A549 (cell line): ENCODE data around the gene NPFFR1. TPM values are rescaled to one million over a fixed set of nuclear protein-coding genes. Genes with fewer than 3 reads are reported as not detected.
A peak's percentile ranks its signal among the peaks of the same experiment; 100 is the strongest.

Experiments
- ATAC-seq, 2 experiments: fragments of 200-7000 bp in 1 of 2; fragments of >200 bp in 1 of 2; cut with Nextera tagmentation in 1 of 2; cut with Tn5 transposase in 1 of 2; 3 replicates each; pipeline versions ENCODE4 v1.8.0 to v1.9.1; 2018 to 2020; ENCODE audit warnings: mild to moderate bottlenecking in 1 of 2, moderate library complexity in 1 of 2
- CTCF ChIA-PET: fragments of 300-600 bp; sonication (Branson Sonifier 250); formaldehyde crosslinking; extraction: SDS; loops from one replicate; lab custom pipeline; 2021; ENCODE audit warnings: antibody characterized with exemption, inconsistent platforms; lab: Yijun Ruan, JAX
- POLR2A ChIA-PET: fragments of 350-600 bp; formaldehyde crosslinking; extraction: SDS; loops from one replicate; lab custom pipeline; 2021; ENCODE audit warnings: antibody characterized with exemption, inconsistent platforms; lab: Yijun Ruan, JAX
- DNase-seq, 2 experiments: peaks; one replicate each; pipeline versions ENCODE4 v3.0.0 to v3.0.0-alpha.2; 2011 to 2016; ENCODE audit warnings: low read depth in 1 of 2, low spot score in 1 of 2
- FAIRE-seq: peaks from 2 replicates; lab custom pipeline; 2011; peaks lifted over from hg19 to GRCh38; lab: Jason Lieb, UNC
- H3K27ac ChIP-seq, 2 experiments: fragments of >200 bp; sonication (Bioruptor Twin); formaldehyde crosslinking; 3 replicates each; pipeline ENCODE4 v1.5.1; 2016 to 2017
- H3K4me1 ChIP-seq: fragments of >200 bp; sonication (Bioruptor Twin); formaldehyde crosslinking; 3 replicates; pipeline ENCODE4 v1.6.1; 2016
- H3K4me2 ChIP-seq: fragments of >200 bp; sonication (Bioruptor Twin); formaldehyde crosslinking; 3 replicates; pipeline ENCODE4 v1.6.1; 2016
- H3K4me3 ChIP-seq: fragments of >200 bp; sonication (Bioruptor Twin); formaldehyde crosslinking; 3 replicates; pipeline ENCODE4 v1.5.1; 2016
- H3K9me3 ChIP-seq: fragments of >200 bp; sonication (Bioruptor Twin); formaldehyde crosslinking; 3 replicates; pipeline ENCODE4 v1.6.1; 2016
- CBX2 ChIP-seq: fragments of 200-600 bp; sonication (generic); IDR thresholded peaks from 2 replicates; pipeline ENCODE4 v1.6.1; 2016; ENCODE audit warnings: low read depth, mild to moderate bottlenecking, borderline replicate concordance
- CHD2 ChIP-seq: fragments of 150-350 bp; IDR thresholded peaks from 2 replicates; pipeline ENCODE4 v1.6.1; 2014; ENCODE audit warnings: low read length; ENCODE audit not compliant: partially characterized antibody
- EP300 ChIP-seq, 2 experiments: fragments of >200 bp; sonication (Bioruptor Twin); formaldehyde crosslinking; IDR thresholded peaks; 2 replicates in 1 of 2; 3 replicates in 1 of 2; pipeline ENCODE4 v1.6.1; 2016 to 2017
- ESRRA ChIP-seq: fragments of 150-350 bp; IDR thresholded peaks from 2 replicates; pipeline ENCODE4 v1.6.1; 2014; ENCODE audit warnings: mild to moderate bottlenecking, low read length, borderline replicate concordance
- FOSB ChIP-seq: fragments of 250-450 bp; sonication (Bioruptor Pico); IDR thresholded peaks from 2 replicates; pipeline ENCODE4 v1.5.0; 2020; ENCODE audit warnings: mild to moderate bottlenecking, moderate library complexity
- HDAC2 ChIP-seq: fragments of 200-600 bp; sonication (generic); IDR thresholded peaks from 2 replicates; pipeline ENCODE4 v1.6.1; 2016
- HOXA7 ChIP-seq: fragments of 250-450 bp; sonication (Bioruptor Pico); IDR thresholded peaks from 2 replicates; pipeline ENCODE4 v1.5.0; 2020; ENCODE audit warnings: mild to moderate bottlenecking, moderate library complexity
- HOXB13 ChIP-seq: fragments of 250-450 bp; sonication (Bioruptor Pico); IDR thresholded peaks from 2 replicates; pipeline ENCODE4 v1.5.0; 2020; ENCODE audit warnings: low read depth, mild to moderate bottlenecking, moderate library complexity
- JUNB ChIP-seq: fragments of >200 bp; sonication (Bioruptor Twin); formaldehyde crosslinking; IDR thresholded peaks from 2 replicates; pipeline ENCODE4 v1.6.1; 2016
- KDM5A ChIP-seq: fragments of 200-600 bp; sonication (generic); IDR thresholded peaks from 2 replicates; pipeline ENCODE4 v1.6.1; 2016; ENCODE audit warnings: antibody characterized with exemption, mild to moderate bottlenecking
- MAZ ChIP-seq: fragments of 150-350 bp; IDR thresholded peaks from 2 replicates; pipeline ENCODE4 v1.6.1; 2014; ENCODE audit warnings: antibody characterized with exemption, low read depth, low read length, borderline replicate concordance
- NPAS2 ChIP-seq: fragments of 250-450 bp; sonication (Bioruptor Pico); IDR thresholded peaks from 2 replicates; pipeline ENCODE4 v1.8.0; 2022; ENCODE audit warnings: mild to moderate bottlenecking, moderate library complexity, borderline replicate concordance
- PHF8 ChIP-seq: fragments of 200-600 bp; sonication (generic); IDR thresholded peaks from 2 replicates; pipeline ENCODE4 v1.6.1; 2016; ENCODE audit warnings: low read depth, mild to moderate bottlenecking, antibody characterized with exemption, moderate library complexity, borderline replicate concordance
- POLR2AphosphoS2 ChIP-seq: conservative IDR thresholded peaks from 2 replicates; pipeline ENCODE4 v1.6.1; 2012; ENCODE audit warnings: low read length, improper control_type of control experiment, inconsistent platforms
- RAD21 ChIP-seq, 2 experiments: fragments of >200 bp in 1 of 2; sonication (Bioruptor Twin) in 1 of 2; formaldehyde crosslinking in 1 of 2; IDR thresholded peaks in 1 of 2; conservative IDR thresholded peaks in 1 of 2; 2 replicates in 1 of 2; 3 replicates in 1 of 2; pipeline ENCODE4 v1.6.1; 2012 to 2018; ENCODE audit warnings: inconsistent platforms in 1 of 2
- SMC3 ChIP-seq: fragments of >200 bp; sonication (Bioruptor Twin); formaldehyde crosslinking; IDR thresholded peaks from 3 replicates; pipeline ENCODE4 v1.6.1; 2018; ENCODE audit warnings: inconsistent platforms
- TP53 ChIP-seq: fragments of 250-450 bp; sonication (Bioruptor Pico); IDR thresholded peaks from 2 replicates; pipeline ENCODE4 v1.5.0; 2021; ENCODE audit warnings: mild to moderate bottlenecking, moderate library complexity
- ZC3H11A ChIP-seq: fragments of 450-650 bp; IDR thresholded peaks from 2 replicates; pipeline ENCODE4 v1.6.1; 2014; ENCODE audit warnings: antibody characterized with exemption, mild to moderate bottlenecking
- ZNF302 ChIP-seq: fragments of 250-450 bp; sonication (Bioruptor Pico); IDR thresholded peaks from 2 replicates; pipeline ENCODE4 v1.9.0; 2021; ENCODE audit warnings: inconsistent platforms, mild to moderate bottlenecking, moderate library complexity
- ZSCAN20 ChIP-seq: fragments of 250-450 bp; sonication (Bioruptor Pico); IDR thresholded peaks from 2 replicates; pipeline ENCODE4 v1.8.0; 2022; ENCODE audit warnings: mild to moderate bottlenecking, moderate library complexity
- WGBS: methylation state at CpG from one replicate; pipeline ENCODE4 v1.1.6; 2017; ENCODE audit errors: missing lambda C conversion rate; 5-methylcytosine and 5-hydroxymethylcytosine counted together
- polyA plus RNA-seq, 4 experiments: library from polyadenylated mRNA; depleted of rRNA in 3 of 4; stranded (reverse); fragments of >200 nt; fragmentation: RNase III in 1 of 4; extraction: RNeasy Plus Mini Kit Qiagen cat#74134 plus additional on column Dnase treatment in 1 of 4; gene quantifications; 2 replicates in 3 of 4; 3 replicates in 1 of 4; pipeline ENCODE4 v1.2.3, GENCODE V29; 2011 to 2017
- TF ChIP-seq, protein P1 (sequence below): IDR thresholded peaks from 2 replicates; pipeline ENCODE4 v1.6.1; 2012; ENCODE audit warnings: low read depth, borderline replicate concordance
- TF ChIP-seq, protein P2 (sequence below): IDR thresholded peaks from 2 replicates; pipeline ENCODE4 v1.6.1; 2012
- TF ChIP-seq, protein P3 (sequence below): fragments of >200 bp; sonication (Bioruptor Twin); formaldehyde crosslinking; IDR thresholded peaks from 3 replicates; pipeline ENCODE4 v1.6.1; 2016
- TF ChIP-seq, protein P4 (sequence below): fragments of 250-450 bp; sonication (Bioruptor Pico); IDR thresholded peaks from 2 replicates; pipeline ENCODE4 v1.5.0; 2020; ENCODE audit warnings: low read depth, mild to moderate bottlenecking, moderate library complexity
- TF ChIP-seq, protein P5 (sequence below): fragments of 250-450 bp; sonication (Bioruptor Pico); IDR thresholded peaks from 2 replicates; pipeline ENCODE4 v1.5.0; 2021; ENCODE audit warnings: mild to moderate bottlenecking, moderate library complexity, borderline replicate concordance

NPFFR1 gene
- polyA plus RNA-seq, 2 of the 4 experiments (the other 2 are of a cell fraction), result not detected

DNA sequence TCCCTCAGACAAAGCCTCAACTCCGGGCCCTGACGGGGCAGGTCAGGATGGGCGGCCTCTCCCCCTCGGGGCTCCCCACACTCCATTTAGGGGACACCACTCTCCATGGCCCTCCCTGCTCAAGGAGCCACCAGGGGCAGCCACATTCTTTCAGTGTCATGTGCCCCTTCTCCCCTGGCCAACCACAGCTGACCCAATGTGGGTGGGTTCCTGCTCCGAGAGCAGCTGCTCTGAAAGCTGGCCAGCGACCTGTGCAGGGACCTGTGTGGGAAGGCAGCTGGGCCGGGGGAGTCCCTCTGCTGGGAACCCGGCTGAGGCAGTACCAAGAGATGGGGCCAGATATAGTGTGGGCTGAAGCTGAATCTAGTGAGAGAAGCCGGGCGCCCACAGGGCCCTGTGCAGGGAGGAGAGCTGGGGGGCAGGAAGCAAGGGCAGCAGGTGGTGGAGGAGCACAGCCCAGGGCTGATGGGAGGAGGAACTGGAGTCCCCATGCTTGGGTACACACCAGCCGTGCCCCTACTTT, 40.6 kb upstream of the NPFFR1 start:
- H3K9me3 ChIP-seq, result no peaks in the 10 kb centered on the region
- no peak overlapping the region for H3K27ac ChIP-seq
- FAIRE-seq (no peak), ATAC-seq (peak in 1 of 2 experiments; percentile 21; a peak in 1 of 6 replicates), DNase-seq (no peak)
- no peak overlapping the region for H3K4me2 ChIP-seq
- 83% methylated on average over 9 of the region's 11 CpGs for WGBS
- no peak for TF ChIP-seq RAD21 (conservative IDR thresholded peaks at IDR 0.05 in 1 of 2, IDR thresholded peaks at IDR 0.05 in 1 of 2)
- no peak for TF ChIP-seq HDAC2
- TF ChIP-seq EP300 (IDR thresholded peaks at IDR 0.05), result no peak
- no peak for TF ChIP-seq MAZ
- no peak for TF ChIP-seq ESRRA
- TF ChIP-seq, protein P1, sequence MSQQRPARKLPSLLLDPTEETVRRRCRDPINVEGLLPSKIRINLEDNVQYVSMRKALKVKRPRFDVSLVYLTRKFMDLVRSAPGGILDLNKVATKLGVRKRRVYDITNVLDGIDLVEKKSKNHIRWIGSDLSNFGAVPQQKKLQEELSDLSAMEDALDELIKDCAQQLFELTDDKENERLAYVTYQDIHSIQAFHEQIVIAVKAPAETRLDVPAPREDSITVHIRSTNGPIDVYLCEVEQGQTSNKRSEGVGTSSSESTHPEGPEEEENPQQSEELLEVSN, result no peak
- TF ChIP-seq ZC3H11A, result no peak
- no peak for TF ChIP-seq HOXB13 (CRISPR knock-in tag)
- TF ChIP-seq, protein P2, sequence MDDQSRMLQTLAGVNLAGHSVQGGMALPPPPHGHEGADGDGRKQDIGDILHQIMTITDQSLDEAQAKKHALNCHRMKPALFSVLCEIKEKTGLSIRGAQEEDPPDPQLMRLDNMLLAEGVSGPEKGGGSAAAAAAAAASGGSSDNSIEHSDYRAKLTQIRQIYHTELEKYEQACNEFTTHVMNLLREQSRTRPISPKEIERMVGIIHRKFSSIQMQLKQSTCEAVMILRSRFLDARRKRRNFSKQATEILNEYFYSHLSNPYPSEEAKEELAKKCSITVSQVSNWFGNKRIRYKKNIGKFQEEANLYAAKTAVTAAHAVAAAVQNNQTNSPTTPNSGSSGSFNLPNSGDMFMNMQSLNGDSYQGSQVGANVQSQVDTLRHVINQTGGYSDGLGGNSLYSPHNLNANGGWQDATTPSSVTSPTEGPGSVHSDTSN, result no peak
- no peak for TF ChIP-seq NPAS2
- TF ChIP-seq CBX2, result no peak
- TF ChIP-seq, protein P3, sequence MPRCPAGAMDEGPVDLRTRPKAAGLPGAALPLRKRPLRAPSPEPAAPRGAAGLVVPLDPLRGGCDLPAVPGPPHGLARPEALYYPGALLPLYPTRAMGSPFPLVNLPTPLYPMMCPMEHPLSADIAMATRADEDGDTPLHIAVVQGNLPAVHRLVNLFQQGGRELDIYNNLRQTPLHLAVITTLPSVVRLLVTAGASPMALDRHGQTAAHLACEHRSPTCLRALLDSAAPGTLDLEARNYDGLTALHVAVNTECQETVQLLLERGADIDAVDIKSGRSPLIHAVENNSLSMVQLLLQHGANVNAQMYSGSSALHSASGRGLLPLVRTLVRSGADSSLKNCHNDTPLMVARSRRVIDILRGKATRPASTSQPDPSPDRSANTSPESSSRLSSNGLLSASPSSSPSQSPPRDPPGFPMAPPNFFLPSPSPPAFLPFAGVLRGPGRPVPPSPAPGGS, result no peak
- TF ChIP-seq ZNF302 (CRISPR knock-in tag), result no peak
- TF ChIP-seq, protein P4, sequence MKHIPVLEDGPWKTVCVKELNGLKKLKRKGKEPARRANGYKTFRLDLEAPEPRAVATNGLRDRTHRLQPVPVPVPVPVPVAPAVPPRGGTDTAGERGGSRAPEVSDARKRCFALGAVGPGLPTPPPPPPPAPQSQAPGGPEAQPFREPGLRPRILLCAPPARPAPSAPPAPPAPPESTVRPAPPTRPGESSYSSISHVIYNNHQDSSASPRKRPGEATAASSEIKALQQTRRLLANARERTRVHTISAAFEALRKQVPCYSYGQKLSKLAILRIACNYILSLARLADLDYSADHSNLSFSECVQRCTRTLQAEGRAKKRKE, result no peak
- TF ChIP-seq KDM5A, result no peak
- TF ChIP-seq HOXA7 (CRISPR knock-in tag), result no peak
- TF ChIP-seq JUNB, result no peak
- TF ChIP-seq TP53 (CRISPR knock-in tag), result no peak
- peaks cover 7% of the 10 kb centered on the region; the same call in 1 of the 3 replicates for H3K4me1 ChIP-seq
- ChIA-PET POLR2A (no interaction called here), CTCF (interaction anchor here (0.6 to 3.0 kb wide), 10 partner anchors 10 to 344 kb away, joined by 3 to 17 read pairs (median 3); no protein-coding TSS in a partner anchor)
- H3K4me3 ChIP-seq, result no peak overlapping the region

DNA sequence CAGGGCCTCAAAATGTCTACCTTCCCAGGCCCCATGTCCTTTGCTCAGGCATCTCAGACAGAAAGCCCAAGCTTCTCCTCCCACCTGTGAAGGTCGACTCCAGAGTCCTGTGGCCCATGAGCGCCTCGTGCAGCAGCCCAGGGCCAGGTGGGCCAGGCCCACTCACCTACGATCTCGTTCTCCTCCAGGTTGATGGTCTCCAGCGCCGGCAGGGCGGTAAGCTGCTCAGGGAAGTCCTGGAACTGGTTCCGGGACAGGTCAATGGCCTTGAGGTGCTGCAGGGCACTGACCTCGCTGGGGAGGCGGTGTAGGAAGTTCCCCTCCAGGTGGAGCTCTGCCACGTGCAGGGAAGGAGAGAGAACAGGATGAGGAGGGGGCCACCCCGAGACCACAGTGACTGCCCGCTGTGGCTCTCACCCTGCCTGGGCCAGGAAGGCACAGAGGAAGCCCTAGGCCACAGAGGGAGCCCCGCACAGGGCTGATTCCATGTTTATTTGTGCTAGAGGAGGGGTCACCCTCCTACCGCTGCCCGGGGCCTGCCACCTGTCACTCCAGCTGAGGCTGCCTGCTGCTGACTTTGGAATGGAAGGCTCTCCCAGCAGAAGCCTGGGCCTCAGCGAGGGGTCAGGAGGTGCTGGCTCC, 40.0 kb upstream of the NPFFR1 start:
- WGBS, result 89% methylated on average over 18 of the region's 18 CpGs
- ChIA-PET POLR2A (no interaction called here), CTCF (interaction anchor here (0.9 to 3.0 kb wide), 7 partner anchors 9 to 102 kb away, joined by 3 to 17 read pairs (median 3); no protein-coding TSS in a partner anchor)
- no peak for TF ChIP-seq CHD2
- no peak for TF ChIP-seq JUNB
- no peak for TF ChIP-seq RAD21 (conservative IDR thresholded peaks at IDR 0.05 in 1 of 2, IDR thresholded peaks at IDR 0.05 in 1 of 2)
- no peak for TF ChIP-seq SMC3
- TF ChIP-seq, protein P5, sequence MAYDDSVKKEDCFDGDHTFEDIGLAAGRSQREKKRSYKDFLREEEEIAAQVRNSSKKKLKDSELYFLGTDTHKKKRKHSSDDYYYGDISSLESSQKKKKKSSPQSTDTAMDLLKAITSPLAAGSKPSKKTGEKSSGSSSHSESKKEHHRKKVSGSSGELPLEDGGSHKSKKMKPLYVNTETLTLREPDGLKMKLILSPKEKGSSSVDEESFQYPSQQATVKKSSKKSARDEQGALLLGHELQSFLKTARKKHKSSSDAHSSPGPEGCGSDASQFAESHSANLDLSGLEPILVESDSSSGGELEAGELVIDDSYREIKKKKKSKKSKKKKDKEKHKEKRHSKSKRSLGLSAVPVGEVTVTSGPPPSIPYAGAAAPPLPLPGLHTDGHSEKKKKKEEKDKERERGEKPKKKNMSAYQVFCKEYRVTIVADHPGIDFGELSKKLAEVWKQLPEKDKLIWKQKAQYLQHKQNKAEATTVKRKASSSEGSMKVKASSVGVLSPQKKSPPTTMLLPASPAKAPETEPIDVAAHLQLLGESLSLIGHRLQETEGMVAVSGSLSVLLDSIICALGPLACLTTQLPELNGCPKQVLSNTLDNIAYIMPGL, result no peak
- TF ChIP-seq FOSB (CRISPR knock-in tag), result no peak
- no peak for TF ChIP-seq POLR2AphosphoS2
- TF ChIP-seq ZSCAN20, result no peak
- TF ChIP-seq, protein P4, result no peak
- TF ChIP-seq PHF8, result no peak
- Histone ChIP-seq H3K4me2 (no peak overlapping the region), H3K4me1 (peaks cover 7% of the 10 kb centered on the region; the same call in 1 of the 3 replicates), H3K9me3 (no peaks in the 10 kb centered on the region), H3K4me3 (no peak overlapping the region), H3K27ac (no peak overlapping the region)
- ATAC-seq (no peak), DNase-seq (no peak), FAIRE-seq (no peak)
